GM18907 (cell line): ENCODE data around the gene MICAL2.

Experiments used
- ATAC-seq: cut with Tn5 transposase; IDR thresholded peaks from one replicate; pipeline ENCODE4 v1.9.1; 2021; ENCODE audit warnings: mild to moderate bottlenecking, moderate library complexity; ENCODE audit not compliant: unreplicated experiment

Gene MICAL2

GRCh38 chr11:12200991-12201985 lies 90.9 kb downstream of the MICAL2 start:
- ATAC-seq = no peak

DNA sequence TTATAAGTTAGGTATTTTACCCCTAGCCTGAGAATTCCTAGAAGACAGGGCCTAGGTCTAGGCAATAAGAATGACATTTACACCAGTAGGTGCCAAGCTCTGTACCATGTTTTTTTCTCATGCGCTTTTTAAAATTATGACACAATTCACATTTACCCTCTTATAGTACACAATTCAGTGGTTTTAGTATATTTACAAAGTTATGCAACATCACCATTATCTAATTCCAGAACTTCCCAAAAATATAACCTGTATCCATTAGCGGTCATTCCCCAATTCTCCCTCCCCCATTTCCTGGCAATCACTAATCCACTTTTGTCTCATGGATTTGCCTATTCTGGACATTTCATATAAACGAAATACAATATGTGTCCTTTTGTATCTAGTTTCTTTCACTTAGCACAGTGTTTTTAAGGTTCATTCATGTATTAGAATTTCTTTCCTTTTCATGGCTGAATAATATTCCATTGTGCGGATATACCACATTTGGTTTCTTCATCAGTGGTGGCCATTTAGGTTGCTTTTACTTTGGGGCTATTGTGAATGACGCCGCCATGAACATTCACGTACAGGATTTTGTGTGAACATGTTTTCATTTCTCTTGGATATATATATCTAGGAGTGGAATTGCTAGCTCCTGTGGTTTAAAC lies 92.4 kb downstream of the MICAL2 start:
- no peak for ATAC-seq

DNA sequence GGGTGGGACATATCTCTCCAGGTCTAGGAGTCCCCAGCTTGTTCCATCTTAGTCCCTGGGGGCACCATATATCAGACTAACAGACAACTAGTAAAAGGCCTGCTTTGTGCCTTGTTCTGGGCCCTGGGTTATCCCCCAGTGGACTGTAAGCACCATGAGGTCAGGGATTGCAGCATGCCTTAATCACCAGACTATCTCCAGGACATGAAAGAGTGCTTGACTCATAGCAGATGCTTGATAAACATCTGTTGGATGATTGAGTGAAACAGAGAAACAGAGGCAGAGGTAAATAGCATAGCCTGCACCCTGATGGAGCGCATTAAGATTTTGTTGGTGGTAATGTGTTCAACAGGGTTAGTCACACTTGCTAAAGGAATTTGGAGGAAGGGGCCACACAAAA lies 94.1 kb downstream of the MICAL2 start:
- ATAC-seq = no peak

DNA sequence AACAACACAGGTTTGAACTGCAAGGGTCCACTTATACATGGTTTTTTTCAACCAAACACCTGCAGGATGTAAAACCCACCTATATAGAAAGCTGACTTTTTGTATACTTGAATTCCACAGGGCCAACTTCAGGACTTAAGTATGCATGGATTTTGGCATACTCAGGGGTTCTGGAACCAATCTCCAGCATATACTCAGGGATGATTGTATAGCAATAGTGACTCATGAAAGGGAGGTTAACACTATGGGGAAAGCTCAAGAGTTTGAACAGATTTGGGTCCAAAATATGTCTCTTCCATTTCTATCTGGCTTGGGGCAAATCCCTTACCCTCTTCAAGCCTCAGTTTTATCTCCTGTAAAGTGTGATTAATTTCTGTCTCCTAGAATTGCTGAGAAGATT lies 94.9 kb downstream of the MICAL2 start:
- ATAC-seq = no peak

- ATAC-seq = no peak
Observed at GRCh38 chr11:12206529-12206928, 96.1 kb downstream of the MICAL2 start.

DNA sequence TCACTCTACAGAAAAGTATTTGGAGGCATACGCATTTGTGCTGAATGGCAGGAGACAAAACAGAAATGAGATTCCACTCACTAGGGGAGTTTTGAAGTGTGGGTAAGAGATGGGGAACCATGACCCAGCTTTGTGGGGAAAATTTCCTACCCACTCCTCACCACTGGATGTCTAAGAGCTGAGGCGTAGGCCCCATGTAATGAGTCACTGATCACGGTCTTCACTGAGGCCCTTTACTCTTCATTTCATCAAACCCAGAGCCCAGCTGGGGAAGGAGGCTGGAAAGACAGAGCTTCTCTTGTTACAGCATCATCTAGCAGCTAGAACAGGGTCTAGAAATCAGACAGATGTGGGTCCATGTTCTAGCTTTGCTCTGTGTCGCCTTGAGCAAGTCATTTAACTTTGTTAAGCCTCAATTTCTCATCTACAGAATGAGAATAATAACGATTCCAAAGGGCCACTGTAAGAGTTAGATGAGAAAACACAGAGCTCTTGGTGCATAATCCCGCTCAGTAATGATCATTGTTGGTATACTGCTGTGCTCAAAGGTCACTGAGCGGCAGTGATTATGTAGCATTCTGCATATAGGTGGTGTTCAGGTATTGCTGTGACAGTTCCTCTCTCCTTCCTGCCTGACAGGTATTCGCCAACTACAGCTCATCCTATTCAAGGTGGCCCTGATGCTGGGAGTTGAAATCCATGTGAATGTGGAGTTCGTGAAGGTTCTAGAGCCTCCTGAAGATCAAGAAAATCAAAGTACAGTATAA lies 97.2 kb downstream of the MICAL2 start:
- ATAC-seq = no peak

GRCh38 chr11:12209096-12209495 lies 98.7 kb downstream of the MICAL2 start:
- no peak for ATAC-seq

GRCh38 chr11:12210200-12210599 lies 99.8 kb downstream of the MICAL2 start:
- ATAC-seq = no peak

GRCh38 chr11:12211331-12212065 lies 101.1 kb downstream of the MICAL2 start:
- ATAC-seq = no peak

DNA sequence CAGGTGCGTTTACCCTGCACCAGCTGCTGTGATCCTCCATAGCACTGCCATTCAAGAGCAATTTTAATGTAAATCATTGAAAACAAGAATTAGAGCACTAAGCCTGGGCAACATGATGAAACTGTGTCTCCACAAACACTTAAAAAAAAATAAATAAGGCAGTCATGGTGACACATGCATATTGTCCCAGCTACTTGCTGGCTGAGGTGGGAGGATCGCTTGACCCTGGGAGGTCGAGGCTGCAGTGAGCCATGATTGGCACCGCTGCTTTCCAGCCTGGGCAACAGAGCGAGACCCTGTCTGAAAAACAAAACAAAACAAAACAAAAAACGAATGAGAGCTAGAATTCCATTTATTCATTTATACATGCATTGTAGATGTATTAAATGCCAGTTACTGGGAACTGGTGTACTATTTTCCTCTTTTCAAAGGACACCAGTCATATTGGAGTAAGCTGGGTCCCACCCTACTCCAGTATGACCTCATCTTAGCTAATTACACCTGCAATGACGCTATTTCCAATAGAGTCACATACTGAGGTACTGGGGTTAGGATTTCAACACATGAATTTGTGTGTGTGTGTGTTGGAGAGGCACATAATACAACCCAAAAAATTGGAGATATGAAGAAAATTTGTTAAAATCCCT lies 101.9 kb downstream of the MICAL2 start:
- no peak for ATAC-seq

DNA sequence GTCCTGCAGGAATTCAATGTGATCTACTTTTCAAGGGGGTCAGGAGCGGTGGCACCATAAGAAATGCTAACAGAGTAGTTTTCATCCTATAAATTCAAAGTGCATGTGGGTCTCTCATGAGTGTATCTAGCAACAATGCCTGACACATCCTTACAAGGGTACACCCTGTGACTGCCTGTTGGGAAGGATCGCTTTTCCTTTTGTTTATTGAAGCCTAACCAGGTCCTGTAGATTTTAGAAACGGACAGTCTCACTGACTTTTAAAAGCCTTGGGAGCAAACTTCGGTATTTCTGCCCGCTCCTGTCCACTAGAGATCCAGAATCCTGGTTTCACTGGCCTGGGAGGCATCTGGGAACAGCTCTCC lies 102.4 kb downstream of the MICAL2 start:
- no peak for ATAC-seq

- ATAC-seq = no peak
Observed at GRCh38 chr11:12213883-12214282, 103.5 kb downstream of the MICAL2 start.

- ATAC-seq = no peak
Observed at GRCh38 chr11:12214751-12215150, 104.4 kb downstream of the MICAL2 start.

- ATAC-seq = no peak
Observed at GRCh38 chr11:12215181-12215593, 104.8 kb downstream of the MICAL2 start.

DNA sequence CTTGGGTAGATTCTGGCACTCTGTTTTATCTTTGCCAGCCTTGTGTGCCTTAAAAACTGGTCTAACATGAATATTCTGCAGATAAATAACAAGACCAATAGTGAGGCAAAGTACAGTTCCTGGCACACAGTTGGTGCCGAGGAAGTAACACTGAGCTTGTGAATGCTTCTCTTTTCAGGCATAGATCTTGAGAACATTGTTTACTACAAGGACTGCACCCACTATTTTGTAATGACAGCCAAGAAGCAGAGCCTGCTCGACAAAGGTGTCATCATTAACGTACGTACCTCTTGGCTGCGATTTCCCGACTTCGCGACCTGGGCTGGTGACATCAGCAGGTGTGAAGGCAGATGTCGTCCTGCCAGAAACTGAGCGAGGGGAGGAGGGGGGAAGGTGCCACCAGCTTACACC lies 105.7 kb downstream of the MICAL2 start:
- no peak for ATAC-seq

GRCh38 chr11:12216671-12217374 lies 106.4 kb downstream of the MICAL2 start:
- no peak for ATAC-seq

GRCh38 chr11:12217879-12218278 lies 107.5 kb downstream of the MICAL2 start:
- no peak for ATAC-seq

DNA sequence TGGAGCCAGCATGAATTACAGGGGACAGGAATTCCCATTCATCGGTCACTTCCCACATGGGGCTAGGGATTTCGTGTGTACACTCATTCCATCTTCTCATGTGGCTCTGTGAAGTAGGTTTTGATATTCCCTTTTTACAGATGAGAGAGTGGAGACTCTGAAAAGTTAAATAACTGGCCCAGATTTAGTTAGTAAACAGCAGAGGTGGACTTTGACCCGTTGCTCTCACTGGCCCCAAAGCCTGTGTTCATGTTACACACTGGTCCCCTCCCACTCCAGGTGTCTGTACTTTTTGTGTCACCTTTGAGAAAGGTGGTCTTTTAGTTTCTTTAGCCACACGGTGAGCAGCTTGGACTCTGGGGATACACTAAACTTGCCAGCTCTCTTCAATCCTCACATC lies 108.5 kb downstream of the MICAL2 start:
- no peak for ATAC-seq

DNA sequence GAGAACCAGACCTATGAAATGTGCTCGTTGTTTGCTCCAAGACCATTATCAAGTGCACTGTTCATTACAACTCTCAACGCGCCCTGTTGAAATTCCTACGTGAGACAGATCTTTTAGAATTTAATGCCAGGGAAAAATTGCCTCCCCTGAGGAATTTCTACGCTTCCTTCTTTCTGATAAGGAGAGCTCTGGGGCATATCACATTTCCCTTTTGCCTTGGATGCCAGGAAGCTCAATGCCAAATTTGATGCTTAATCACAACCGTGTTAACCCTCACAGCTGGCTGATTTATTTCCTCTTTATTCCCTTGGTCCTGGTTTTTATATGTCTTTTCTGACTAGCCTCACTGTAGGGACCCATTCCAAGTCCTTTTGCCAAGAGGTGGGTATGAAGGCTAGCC lies 109.4 kb downstream of the MICAL2 start:
- ATAC-seq = no peak

DNA sequence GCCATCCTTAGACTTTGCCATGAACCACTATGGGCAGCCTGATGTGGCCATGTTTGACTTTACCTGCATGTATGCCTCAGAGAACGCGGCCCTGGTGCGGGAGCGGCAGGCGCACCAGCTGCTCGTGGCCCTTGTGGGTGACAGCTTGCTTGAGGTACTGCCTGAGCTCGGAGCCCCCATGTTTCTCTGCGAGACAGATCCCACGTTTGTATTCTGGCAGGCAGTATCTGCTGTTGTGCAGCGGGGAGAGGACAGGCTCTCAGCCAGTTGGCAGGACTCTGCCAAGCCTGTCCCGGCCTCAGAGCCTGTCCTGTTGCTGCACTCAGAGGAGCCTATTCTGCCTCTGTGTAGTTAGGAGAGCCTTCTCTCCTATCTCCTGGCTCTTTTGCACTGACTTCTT lies 109.9 kb downstream of the MICAL2 start:
- ATAC-seq = no peak
